ENCODE results near the gene CARMIL1.

Gene CARMIL1

GRCh38 chr6:25472306-25472705, 193.1 kb downstream of the CARMIL1 start:
- Histone ChIP-seq H3K79me2 (no peaks in the 10 kb centered on the region), H3K36me3 (ENCODE audit: control insufficient read depth, insufficient read depth, low read length) (no peaks in the 10 kb centered on the region), H3K27ac (no peak overlapping the region), H3K9ac (no peak overlapping the region), H2AFZ (no peak overlapping the region), H3K4me1 (no peaks in the 10 kb centered on the region), H3K4me3 (ENCODE audit: low read depth, low read length) (no peak overlapping the region), H3K4me2 (ENCODE audit: low read length) (no peak overlapping the region), H3K9me3 (ENCODE audit: control insufficient read depth, low read length) (no peaks in the 10 kb centered on the region), H3K27me3 (ENCODE audit: control insufficient read depth, insufficient read depth, low read length) (no peaks in the 10 kb centered on the region)
- TF ChIP-seq CTCF (IDR thresholded peaks at IDR 0.05): no peak

GRCh38 chr6:25472906-25473305, 193.7 kb downstream of the CARMIL1 start:
- Histone ChIP-seq H3K4me1 (no peaks in the 10 kb centered on the region), H3K9ac (no peak overlapping the region), H3K4me3 (ENCODE audit: low read depth, low read length) (no peak overlapping the region), H3K79me2 (no peaks in the 10 kb centered on the region), H2AFZ (no peak overlapping the region), H3K27ac (no peak overlapping the region), H3K9me3 (ENCODE audit: control insufficient read depth, low read length) (no peaks in the 10 kb centered on the region), H3K36me3 (ENCODE audit: control insufficient read depth, insufficient read depth, low read length) (no peaks in the 10 kb centered on the region), H3K4me2 (ENCODE audit: low read length) (no peak overlapping the region), H3K27me3 (ENCODE audit: control insufficient read depth, insufficient read depth, low read length) (no peaks in the 10 kb centered on the region)
- TF ChIP-seq CTCF (IDR thresholded peaks at IDR 0.05): no peak

- no peaks in the 10 kb centered on the region for H3K4me1 ChIP-seq
- TF ChIP-seq CTCF (IDR thresholded peaks at IDR 0.05): no peak
- H3K27me3 ChIP-seq (ENCODE audit: control insufficient read depth, insufficient read depth, low read length): no peaks in the 10 kb centered on the region
- H3K9ac ChIP-seq: no peak overlapping the region
- H3K4me3 ChIP-seq (ENCODE audit: low read depth, low read length): no peak overlapping the region
- H3K36me3 ChIP-seq (ENCODE audit: control insufficient read depth, insufficient read depth, low read length): no peaks in the 10 kb centered on the region
- H3K4me2 ChIP-seq (ENCODE audit: low read length): no peak overlapping the region
- no peaks in the 10 kb centered on the region for H3K79me2 ChIP-seq
- H2AFZ ChIP-seq: no peak overlapping the region
- H3K27ac ChIP-seq: no peak overlapping the region
- H3K9me3 ChIP-seq (ENCODE audit: control insufficient read depth, low read length): no peaks in the 10 kb centered on the region
Observed at GRCh38 chr6:25473447-25473846, 194.3 kb downstream of the CARMIL1 start.

- no peaks in the 10 kb centered on the region for H3K36me3 ChIP-seq (ENCODE audit: control insufficient read depth, insufficient read depth, low read length)
- no peak overlapping the region for H3K27ac ChIP-seq
- H3K4me1 ChIP-seq: peaks cover 1% of the 10 kb centered on the region
- no peaks in the 10 kb centered on the region for H3K9me3 ChIP-seq (ENCODE audit: control insufficient read depth, low read length)
- TF ChIP-seq CTCF (IDR thresholded peaks at IDR 0.05): no peak
- no peak overlapping the region for H2AFZ ChIP-seq
- no peaks in the 10 kb centered on the region for H3K27me3 ChIP-seq (ENCODE audit: control insufficient read depth, insufficient read depth, low read length)
- H3K79me2 ChIP-seq: no peaks in the 10 kb centered on the region
- H3K4me3 ChIP-seq (ENCODE audit: low read depth, low read length): no peak overlapping the region
- no peak overlapping the region for H3K9ac ChIP-seq
- H3K4me2 ChIP-seq (ENCODE audit: low read length): no peak overlapping the region
Observed at GRCh38 chr6:25476126-25476525, 197.0 kb downstream of the CARMIL1 start.

- no peak overlapping the region for H3K27ac ChIP-seq
- H3K9me3 ChIP-seq (ENCODE audit: control insufficient read depth, low read length): no peaks in the 10 kb centered on the region
- H3K4me3 ChIP-seq (ENCODE audit: low read depth, low read length): no peak overlapping the region
- TF ChIP-seq CTCF (IDR thresholded peaks at IDR 0.05): no peak
- H3K36me3 ChIP-seq (ENCODE audit: control insufficient read depth, insufficient read depth, low read length): no peaks in the 10 kb centered on the region
- peaks cover 3% of the 10 kb centered on the region for H3K4me1 ChIP-seq
- H2AFZ ChIP-seq: no peak overlapping the region
- H3K9ac ChIP-seq: no peak overlapping the region
- no peaks in the 10 kb centered on the region for H3K27me3 ChIP-seq (ENCODE audit: control insufficient read depth, insufficient read depth, low read length)
- no peaks in the 10 kb centered on the region for H3K79me2 ChIP-seq
- H3K4me2 ChIP-seq (ENCODE audit: low read length): no peak overlapping the region
Observed at GRCh38 chr6:25477006-25477590, 197.9 kb downstream of the CARMIL1 start.
